HEK293T (cell line): ENCODE data around the gene CPN1.

Experiments
- BHLHE40 ChIP-seq: fragments of 450-650 bp; IDR thresholded peaks from 2 replicates; pipeline ENCODE4 v1.6.1; 2016; ENCODE audit warnings: mild to moderate bottlenecking, moderate library complexity, borderline replicate concordance
- FOXA1 ChIP-seq: fragments of 450-650 bp; IDR thresholded peaks from 2 replicates; pipeline ENCODE4 v1.6.1; 2016; ENCODE audit warnings: mild to moderate bottlenecking
- LEF1 ChIP-seq: fragments of 450-650 bp; IDR thresholded peaks from 2 replicates; pipeline ENCODE4 v1.6.1; 2017; ENCODE audit warnings: mild to moderate bottlenecking, borderline replicate concordance
- SP1 ChIP-seq: fragments of 450-650 bp; IDR thresholded peaks from 2 replicates; pipeline ENCODE4 v1.6.1; 2017

DNA sequence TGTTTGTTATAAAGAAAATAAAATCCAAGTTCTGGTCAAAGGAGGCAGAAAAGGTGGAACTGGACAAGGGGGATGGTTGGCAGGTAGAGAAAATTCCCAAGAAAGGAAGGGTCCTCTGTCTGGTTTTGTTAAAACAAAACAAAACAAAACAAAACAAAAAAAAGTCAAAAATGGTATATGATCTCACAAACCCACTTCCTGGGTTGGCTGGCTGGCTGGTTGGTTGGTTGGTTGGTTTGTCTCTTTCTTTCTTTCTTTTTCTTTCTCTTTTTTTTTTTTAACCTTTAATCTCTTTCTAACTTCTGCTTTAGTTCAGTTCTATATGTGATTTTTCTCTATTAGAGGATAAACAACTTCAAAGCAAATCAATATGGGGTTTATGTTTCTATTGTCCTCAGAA lies 41.1 kb upstream of the CPN1 start:
- no peak for TF ChIP-seq BHLHE40
- no peak for TF ChIP-seq SP1
- no peak for TF ChIP-seq FOXA1
- no peak for TF ChIP-seq LEF1
